ENCODE measurements around the gene BUB1B. TPM values are rescaled to one million over a fixed set of nuclear protein-coding genes. Genes with fewer than 3 reads are reported as not detected.

Gene BUB1B
- total and polyA plus RNA-seq, 4 donors = 0.08 to 31.1 (median 0.84) TPM

GRCh38 chr15:40235201-40235885 is 74.5 kb downstream of the BUB1B start:
- Histone ChIP-seq H3K4me3 (ENCODE audit: low read depth in 1 of 3, low read length in 3 of 3) (no peak overlapping the region), H3K4me1 (ENCODE audit: control insufficient read depth in 4 of 4, insufficient read depth in 4 of 4, low read length in 3 of 4) (peaks cover 0 to 3% (median 1%) of the 10 kb centered on the region in 4 donors), H3K9ac (ENCODE audit: low read depth in 1 of 2, low read length in 2 of 2) (no peak overlapping the region), H3K27ac (ENCODE audit: low read depth in 1 of 2, low read length in 2 of 2) (no peak overlapping the region), H3K9me3 (ENCODE audit: control insufficient read depth in 4 of 4, low read length in 3 of 4) (no peaks in the 10 kb centered on the region), H3K36me3 (ENCODE audit: control insufficient read depth in 4 of 4, insufficient read depth in 3 of 4, low read depth in 1 of 4, low read length in 3 of 4) (no peaks in the 10 kb centered on the region), H3K27me3 (ENCODE audit: control insufficient read depth in 4 of 4, insufficient read depth in 4 of 4, low read length in 3 of 4) (peaks cover 0 to 4% (median 1%) of the 10 kb centered on the region in 4 donors)
- DNase-seq (ENCODE audit: low spot score) = no peak
- whole genome bisulfite sequencing = 85% methylated on average over 4 of the region's 4 CpGs
- TF ChIP-seq REST (IDR thresholded peaks at IDR 0.05) (no peak), GABPA (IDR thresholded peaks at IDR 0.05 in 1 of 2, conservative IDR thresholded peaks at IDR 0.05 in 1 of 2) (no peak), TAF1 (conservative IDR thresholded peaks at IDR 0.05) (no peak), ZBTB33 (IDR thresholded peaks at IDR 0.05) (no peak), RXRA (IDR thresholded peaks at IDR 0.05) (no peak), CTCF (IDR thresholded peaks at IDR 0.05; ENCODE audit: low read depth, low read length, missing input control) (no peak), YY1 (IDR thresholded peaks at IDR 0.05) (no peak), RAD21 (IDR thresholded peaks at IDR 0.05) (no peak), JUND (IDR thresholded peaks at IDR 0.05) (no peak), SP1 (IDR thresholded peaks at IDR 0.05) (no peak), FOXA1 (IDR thresholded peaks at IDR 0.05) (no peak), HNF4G (IDR thresholded peaks at IDR 0.05) (no peak), HNF4A (conservative IDR thresholded peaks at IDR 0.05) (no peak), FOXA2 (IDR thresholded peaks at IDR 0.05) (no peak), NR2F2 (IDR thresholded peaks at IDR 0.05) (no peak), EGR1 (IDR thresholded peaks at IDR 0.05; ENCODE audit: low read depth in 2 of 2) (no peak)
- TF ChIP-seq, protein P1, sequence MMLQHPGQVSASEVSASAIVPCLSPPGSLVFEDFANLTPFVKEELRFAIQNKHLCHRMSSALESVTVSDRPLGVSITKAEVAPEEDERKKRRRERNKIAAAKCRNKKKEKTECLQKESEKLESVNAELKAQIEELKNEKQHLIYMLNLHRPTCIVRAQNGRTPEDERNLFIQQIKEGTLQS (IDR thresholded peaks at IDR 0.05) = no peak
- TF ChIP-seq, protein P2, sequence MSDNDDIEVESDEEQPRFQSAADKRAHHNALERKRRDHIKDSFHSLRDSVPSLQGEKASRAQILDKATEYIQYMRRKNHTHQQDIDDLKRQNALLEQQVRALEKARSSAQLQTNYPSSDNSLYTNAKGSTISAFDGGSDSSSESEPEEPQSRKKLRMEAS (IDR thresholded peaks at IDR 0.05) = no peak
